ENCODE data around the gene FZR1.

The FZR1 gene

GRCh38 chr19:3520166-3521103 lies 14.3 kb downstream of the FZR1 start:
- TF ChIP-seq POLR2AphosphoS5 (IDR thresholded peaks at IDR 0.05; ENCODE audit: borderline replicate concordance, low read depth, low read length) (no peak), EZH2 (IDR thresholded peaks at IDR 0.05) (no peak), FOXP2 (optimal IDR thresholded peaks at IDR 0.05; ENCODE audit: control extremely low read depth, extremely low read length, insufficient read depth) (no peak)
- no peaks in the 10 kb centered on the region for H3K9me3 ChIP-seq (ENCODE audit: low read depth, low read length)
- H3K4me3 ChIP-seq = no peak overlapping the region
- H3K36me3 ChIP-seq (ENCODE audit: insufficient read depth, low read length) = peaks cover 8% of the 10 kb centered on the region; the same call in 1 of the 2 replicates
- H3K27ac ChIP-seq = no peak overlapping the region
- DNase-seq (ENCODE audit: low read depth, low spot score) = no peak
- no peak overlapping the region for H3K9ac ChIP-seq (ENCODE audit: insufficient read length)

- H3K9me3 ChIP-seq (ENCODE audit: low read depth, low read length) = no peaks in the 10 kb centered on the region
- no peak overlapping the region for H3K9ac ChIP-seq (ENCODE audit: insufficient read length)
- H3K36me3 ChIP-seq (ENCODE audit: insufficient read depth, low read length) = peaks cover 12% of the 10 kb centered on the region; the same call in 1 of the 2 replicates
- DNase-seq (ENCODE audit: low read depth, low spot score) = no peak
- TF ChIP-seq FOXP2 (optimal IDR thresholded peaks at IDR 0.05; ENCODE audit: control extremely low read depth, extremely low read length, insufficient read depth) = no peak
- no peak overlapping the region for H3K4me3 ChIP-seq
- no peak overlapping the region for H3K27ac ChIP-seq
Measured at GRCh38 chr19:3521104-3521445, 15.0 kb downstream of the FZR1 start.

GRCh38 chr19:3522421-3523360 lies 16.6 kb downstream of the FZR1 start:
- no peaks in the 10 kb centered on the region for H3K9me3 ChIP-seq (ENCODE audit: low read depth, low read length)
- no peak overlapping the region for H3K9ac ChIP-seq (ENCODE audit: insufficient read length)
- H3K4me3 ChIP-seq = no peak overlapping the region
- TF ChIP-seq POLR2AphosphoS5 (IDR thresholded peaks at IDR 0.05; ENCODE audit: borderline replicate concordance, low read depth, low read length) (no peak), EZH2 (IDR thresholded peaks at IDR 0.05) (no peak), FOXP2 (optimal IDR thresholded peaks at IDR 0.05; ENCODE audit: control extremely low read depth, extremely low read length, insufficient read depth) (no peak)
- H3K36me3 ChIP-seq (ENCODE audit: insufficient read depth, low read length) = peaks cover 24% of the 10 kb centered on the region; the same call in 1 of the 2 replicates
- no peak overlapping the region for H3K27ac ChIP-seq
- DNase-seq (ENCODE audit: low read depth, low spot score) = no peak

GRCh38 chr19:3523361-3524077 lies 17.4 kb downstream of the FZR1 start:
- Histone ChIP-seq H3K9me3 (ENCODE audit: low read depth, low read length) (no peaks in the 10 kb centered on the region), H3K9ac (ENCODE audit: insufficient read length) (no peak overlapping the region), H3K36me3 (ENCODE audit: insufficient read depth, low read length) (peaks cover 24% of the 10 kb centered on the region; the same call in 1 of the 2 replicates), H3K4me3 (no peak overlapping the region), H3K27ac (no peak overlapping the region)
- no peak for TF ChIP-seq EZH2 (IDR thresholded peaks at IDR 0.05)
- no peak for TF ChIP-seq POLR2AphosphoS5 (IDR thresholded peaks at IDR 0.05; ENCODE audit: borderline replicate concordance, low read depth, low read length)
- no peak for TF ChIP-seq FOXP2 (optimal IDR thresholded peaks at IDR 0.05; ENCODE audit: control extremely low read depth, extremely low read length, insufficient read depth)
- DNase-seq (ENCODE audit: low read depth, low spot score) = no peak

- Histone ChIP-seq H3K4me3 (no peak overlapping the region), H3K9me3 (ENCODE audit: low read depth, low read length) (no peaks in the 10 kb centered on the region), H3K9ac (ENCODE audit: insufficient read length) (no peak overlapping the region), H3K27ac (no peak overlapping the region), H3K36me3 (ENCODE audit: insufficient read depth, low read length) (peaks cover 24% of the 10 kb centered on the region; the same call in 1 of the 2 replicates)
- no peak for DNase-seq (ENCODE audit: low read depth, low spot score)
- TF ChIP-seq EZH2 (IDR thresholded peaks at IDR 0.05) (no peak), FOXP2 (optimal IDR thresholded peaks at IDR 0.05; ENCODE audit: control extremely low read depth, extremely low read length, insufficient read depth) (no peak), POLR2AphosphoS5 (IDR thresholded peaks at IDR 0.05; ENCODE audit: borderline replicate concordance, low read depth, low read length) (no peak)
Measured at GRCh38 chr19:3524078-3524842, 18.1 kb downstream of the FZR1 start.

GRCh38 chr19:3524904-3525451 lies 18.9 kb downstream of the FZR1 start:
- DNase-seq (ENCODE audit: low read depth, low spot score) = no peak
- Histone ChIP-seq H3K4me3 (no peak overlapping the region), H3K36me3 (ENCODE audit: insufficient read depth, low read length) (peaks cover 24% of the 10 kb centered on the region; the same call in 1 of the 2 replicates), H3K9me3 (ENCODE audit: low read depth, low read length) (no peaks in the 10 kb centered on the region), H3K27ac (no peak overlapping the region), H3K9ac (ENCODE audit: insufficient read length) (no peak overlapping the region)
- TF ChIP-seq POLR2AphosphoS5 (IDR thresholded peaks at IDR 0.05; ENCODE audit: borderline replicate concordance, low read depth, low read length) (no peak), FOXP2 (optimal IDR thresholded peaks at IDR 0.05; ENCODE audit: control extremely low read depth, extremely low read length, insufficient read depth) (no peak), EZH2 (IDR thresholded peaks at IDR 0.05) (no peak)
